Panc1 (cell line): Measurements from ENCODE around the gene NDRG3.

ENCODE experiments used
- CTCF ChIP-seq: fragments of 450-650 bp; IDR thresholded peaks from 2 replicates; pipeline ENCODE4 v1.5.1; 2017; ENCODE audit warnings: mild to moderate bottlenecking
- POLR2AphosphoS5 ChIP-seq: IDR thresholded peaks from 2 replicates; pipeline ENCODE4 v1.6.1; 2012; ENCODE audit warnings: mild to moderate bottlenecking, low read depth, low read length, moderate library complexity
- SIN3A ChIP-seq: IDR thresholded peaks from 2 replicates; pipeline ENCODE4 v1.6.1; 2012; ENCODE audit warnings: low read depth, mild to moderate bottlenecking, low read length, moderate library complexity, borderline replicate concordance; ENCODE audit not compliant: insufficient read depth

- TF ChIP-seq POLR2AphosphoS5: no peak
- TF ChIP-seq CTCF: no peak
- no peak for TF ChIP-seq SIN3A
Measured at GRCh38 chr20:36633285-36633772, 112.6 kb downstream of the NDRG3 start.
